ENCODE data around the gene LRP1-AS. TPM values are rescaled to one million over a fixed set of nuclear protein-coding genes. Genes with fewer than 3 reads are reported as not detected.

Gene LRP1-AS
- total RNA-seq, 1 experiment from 2014 or later: not detected

DNA sequence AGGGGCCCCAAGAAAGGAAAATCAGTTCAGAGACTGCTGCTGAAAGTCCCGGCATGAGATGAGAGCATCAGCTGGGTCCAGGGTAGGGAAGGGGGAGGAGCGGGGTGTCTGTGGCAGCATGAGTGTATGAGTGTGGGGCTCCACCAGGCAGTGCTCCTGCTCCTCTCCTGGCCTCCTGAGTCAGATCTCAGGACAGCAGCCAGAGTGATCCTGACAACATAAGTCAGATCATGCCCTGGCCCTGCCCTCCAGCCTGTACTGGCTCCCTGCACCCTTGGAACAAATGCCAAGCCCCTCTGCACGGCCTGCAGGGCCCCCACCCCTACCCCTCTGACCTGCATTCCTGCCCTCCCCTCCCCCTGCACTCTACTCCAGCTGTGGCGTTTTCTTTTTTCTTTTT is 24.2 kb upstream of the LRP1-AS start (continued):
- no peak for TF ChIP-seq POLR2AphosphoS5 (IDR thresholded peaks at IDR 0.05; ENCODE audit: low read depth, low read length)
- no peak for TF ChIP-seq SIN3A (IDR thresholded peaks at IDR 0.05; ENCODE audit: low read depth)
- no peak for TF ChIP-seq SRF (IDR thresholded peaks at IDR 0.05; ENCODE audit: low read depth)
- TF ChIP-seq EZH2 (IDR thresholded peaks at IDR 0.05): no peak
- TF ChIP-seq ELF1 (IDR thresholded peaks at IDR 0.05; ENCODE audit: borderline replicate concordance, low read depth): no peak
- TF ChIP-seq, protein P1, sequence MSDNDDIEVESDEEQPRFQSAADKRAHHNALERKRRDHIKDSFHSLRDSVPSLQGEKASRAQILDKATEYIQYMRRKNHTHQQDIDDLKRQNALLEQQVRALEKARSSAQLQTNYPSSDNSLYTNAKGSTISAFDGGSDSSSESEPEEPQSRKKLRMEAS (IDR thresholded peaks at IDR 0.05): no peak
- no peak for TF ChIP-seq YY1 (IDR thresholded peaks at IDR 0.05; ENCODE audit: extremely low read depth, insufficient replicate concordance, low read depth, low read length)

DNA sequence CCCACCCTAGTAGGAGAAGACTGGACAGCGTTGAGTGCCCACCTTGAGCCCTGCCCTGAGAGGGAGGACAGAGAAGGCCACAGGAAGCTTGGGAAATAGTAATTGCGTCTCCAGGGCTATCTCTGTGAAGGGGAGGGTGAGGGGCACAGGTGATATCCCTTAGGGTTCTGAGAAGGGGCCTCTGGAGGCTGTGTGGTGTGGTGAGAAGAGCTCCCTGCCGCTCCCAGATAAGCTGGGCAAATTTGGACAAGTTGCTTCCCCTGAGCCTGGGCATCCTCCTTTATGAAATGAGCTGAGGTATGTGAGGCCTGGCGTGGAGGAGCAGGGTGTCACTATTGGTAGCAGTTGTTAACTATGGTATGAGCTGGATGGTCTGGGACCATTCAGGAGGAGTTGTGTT is 23.5 kb upstream of the LRP1-AS start:
- Histone ChIP-seq H4K20me1 (ENCODE audit: insufficient read depth) (no peaks in the 10 kb centered on the region), H3K9me3 (ENCODE audit: control insufficient read depth in 1 of 2, insufficient read depth in 1 of 2, low read depth in 1 of 2, low read length in 2 of 2) (no peaks in the 10 kb centered on the region), H3K4me3 (replicated peaks in 1 of 2; ENCODE audit: low read depth in 1 of 2, low read length in 2 of 2) (no peak overlapping the region), H3K9ac (ENCODE audit: low read length) (no peak overlapping the region), H3K36me3 (ENCODE audit: control insufficient read depth in 1 of 2, insufficient read depth in 2 of 2, low read length in 2 of 2) (no peaks in the 10 kb centered on the region), H2AFZ (ENCODE audit: low read depth, low read length, poor library complexity, severe bottlenecking) (no peak overlapping the region), H3K27ac (ENCODE audit: low read depth, low read length) (no peak overlapping the region), H3K4me2 (ENCODE audit: low read length) (no peak overlapping the region), H3K27me3 (ENCODE audit: insufficient read depth, low read length) (no peaks in the 10 kb centered on the region), H3K79me2 (ENCODE audit: insufficient read depth, low read length) (no peaks in the 10 kb centered on the region), H3K9me2 (ENCODE audit: insufficient read depth) (no peaks in the 10 kb centered on the region), H3K4me1 (ENCODE audit: control insufficient read depth in 1 of 2, insufficient read depth in 2 of 2, low read length in 2 of 2) (peaks cover 15 to 27% of the 10 kb centered on the region in 2 experiments)
- POLR2A ChIA-PET: no interaction called here
- ATAC-seq (no peak), DNase-seq (ENCODE audit: low read depth, low spot score) (no peak)
- no peak for TF ChIP-seq JUND (IDR thresholded peaks at IDR 0.05)
- no peak for TF ChIP-seq CEBPB (IDR thresholded peaks at IDR 0.05; ENCODE audit: low read depth)
- RAD21 ChIA-PET (ENCODE audit: low non-redundant PET in 1 of 2, low total read pairs in 2 of 2, uncharacterized antibody in 2 of 2, unreplicated experiment in 2 of 2): no interaction called here
- no TSS peak for BruUV-seq (replicated peaks)
- CTCF ChIA-PET: no interaction called here
- intact Hi-C loops (cut with micrococcal nuclease): no loop called here

GRCh38 chr12:57170408-57170807 is 23.0 kb upstream of the LRP1-AS start:
- intact Hi-C loops (cut with micrococcal nuclease): no loop called here
- no peak overlapping the region for H3K27ac ChIP-seq (ENCODE audit: low read depth, low read length)
- H3K4me1 ChIP-seq (ENCODE audit: control insufficient read depth in 1 of 2, insufficient read depth in 2 of 2, low read length in 2 of 2): peaks cover 15 to 27% of the 10 kb centered on the region in 2 experiments
- no peaks in the 10 kb centered on the region for H3K27me3 ChIP-seq (ENCODE audit: insufficient read depth, low read length)
- H2AFZ ChIP-seq (ENCODE audit: low read depth, low read length, poor library complexity, severe bottlenecking): no peak overlapping the region
- no peaks in the 10 kb centered on the region for H3K36me3 ChIP-seq (ENCODE audit: control insufficient read depth in 1 of 2, insufficient read depth in 2 of 2, low read length in 2 of 2)
- ChIA-PET CTCF (interaction anchor here (1.1 kb wide), 1 partner anchor 58 kb away, joined by 4 read pairs; no protein-coding TSS in a partner anchor), RAD21 (ENCODE audit: low non-redundant PET in 1 of 2, low total read pairs in 2 of 2, uncharacterized antibody in 2 of 2, unreplicated experiment in 2 of 2) (no interaction called here), POLR2A (no interaction called here)
- H3K4me2 ChIP-seq (ENCODE audit: low read length): no peak overlapping the region
- ATAC-seq: no peak
- H3K9me2 ChIP-seq (ENCODE audit: insufficient read depth): no peaks in the 10 kb centered on the region
- H3K4me3 ChIP-seq (replicated peaks in 1 of 2; ENCODE audit: low read depth in 1 of 2, low read length in 2 of 2): no peak overlapping the region
- TF ChIP-seq EZH2 (IDR thresholded peaks at IDR 0.05): no peak
- TF ChIP-seq ZNF274 (IDR thresholded peaks at IDR 0.05; ENCODE audit: low read depth, low read length): no peak
- TF ChIP-seq RAD21 (IDR thresholded peaks at IDR 0.05; ENCODE audit: low read depth): no peak
- TF ChIP-seq ATF3 (IDR thresholded peaks at IDR 0.05): no peak
- no peak for TF ChIP-seq ELF1 (IDR thresholded peaks at IDR 0.05; ENCODE audit: borderline replicate concordance, low read depth)
- TF ChIP-seq CEBPB (IDR thresholded peaks at IDR 0.05; ENCODE audit: low read depth): no peak
- no peak for TF ChIP-seq JUND (IDR thresholded peaks at IDR 0.05)
- no peak for TF ChIP-seq FOSL1 (IDR thresholded peaks at IDR 0.05; ENCODE audit: low read depth)
- TF ChIP-seq, protein P1 (IDR thresholded peaks at IDR 0.05): no peak
- no peak for TF ChIP-seq SP1 (IDR thresholded peaks at IDR 0.05; ENCODE audit: low read depth)
- TF ChIP-seq CBX3 (IDR thresholded peaks at IDR 0.05; ENCODE audit: low read depth): no peak
- TF ChIP-seq POLR2A (IDR thresholded peaks at IDR 0.05; ENCODE audit: borderline replicate concordance, extremely low read depth, insufficient read depth, insufficient read length): no peak
- no peak for TF ChIP-seq ZFX (IDR thresholded peaks at IDR 0.05)
- BruUV-seq (replicated peaks): no TSS peak
- H3K9ac ChIP-seq (ENCODE audit: low read length): no peak overlapping the region
- H3K9me3 ChIP-seq (ENCODE audit: control insufficient read depth in 1 of 2, insufficient read depth in 1 of 2, low read depth in 1 of 2, low read length in 2 of 2): no peaks in the 10 kb centered on the region
- H3K79me2 ChIP-seq (ENCODE audit: insufficient read depth, low read length): no peaks in the 10 kb centered on the region
- no peaks in the 10 kb centered on the region for H4K20me1 ChIP-seq (ENCODE audit: insufficient read depth)
- no peak for DNase-seq (ENCODE audit: low read depth, low spot score)

Measured in HCT116 (cell line).